ENCODE measurements around the gene FNDC8.
A peak's percentile ranks its signal among the peaks of the same experiment; 100 is the strongest.
"Not testable (repeated sequence)": the region's sequence is repeated elsewhere in the genome, so short reads cannot be mapped to it uniquely, and the experiment has no call there.

Gene FNDC8

DNA sequence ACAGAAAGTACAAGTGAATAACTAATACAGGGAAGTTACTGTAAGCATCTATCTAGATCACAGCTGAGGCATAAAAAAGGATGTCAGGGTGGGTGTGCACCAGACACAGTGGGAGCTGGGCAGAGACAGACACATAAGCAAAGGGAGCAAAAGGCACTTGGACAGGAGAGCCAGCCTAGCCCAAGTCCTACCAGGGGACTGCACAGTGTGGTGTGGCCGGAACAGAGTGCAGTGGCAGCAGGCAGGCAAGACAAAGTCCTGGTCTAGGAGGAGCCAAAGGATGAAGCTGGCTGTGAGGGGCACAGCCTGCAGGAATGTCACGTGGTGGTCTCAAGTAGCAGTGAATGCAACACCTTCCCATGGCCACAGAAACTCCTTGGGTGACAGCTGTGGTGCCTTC, 23.6 kb upstream of the FNDC8 start:
- DNase-seq: no peak

DNA sequence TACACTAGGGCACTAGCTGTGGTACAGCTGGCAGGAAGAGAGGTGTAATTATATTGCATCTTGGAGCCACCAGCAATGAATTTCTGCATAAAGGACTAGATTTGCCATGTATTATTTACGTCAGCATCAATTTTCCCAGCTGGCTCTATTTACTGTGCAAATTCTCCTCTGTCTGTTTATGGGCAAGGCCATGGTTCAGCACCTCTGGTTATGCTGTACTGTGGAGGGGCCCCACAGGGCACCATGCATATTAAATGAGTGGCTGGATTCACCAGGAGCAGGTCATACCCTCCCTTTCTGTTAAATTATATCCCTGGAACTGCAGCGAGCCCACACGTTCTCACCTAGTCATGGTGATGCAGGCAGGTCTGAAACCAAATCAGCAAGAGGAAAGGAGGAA, 21.5 kb upstream of the FNDC8 start:
- no peak for DNase-seq

DNA sequence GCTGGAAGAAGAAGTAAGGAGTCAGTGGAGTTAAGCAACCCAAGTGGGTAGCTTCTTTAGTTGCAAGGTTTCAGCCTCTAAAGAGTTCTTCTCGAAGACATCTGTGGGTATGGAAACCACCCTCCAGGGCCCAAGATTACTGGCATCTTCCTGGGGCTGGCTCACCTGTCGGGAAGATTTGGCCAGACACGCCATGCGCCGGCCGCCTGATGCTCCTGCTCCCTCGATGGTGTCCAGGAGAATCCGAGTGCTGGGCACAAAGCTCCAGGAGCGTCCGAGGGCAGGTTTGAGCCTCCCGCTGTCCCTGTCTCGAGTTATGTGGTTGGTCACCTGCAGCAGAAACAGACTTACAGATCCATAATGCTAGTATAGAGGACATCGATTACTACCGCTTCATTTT, 20.4 kb upstream of the FNDC8 start:
- DNase-seq: no peak

- no peak for DNase-seq
These were observed 19.7 kb upstream of the FNDC8 start for GRCh38 chr17:35101725-35102124.

DNA sequence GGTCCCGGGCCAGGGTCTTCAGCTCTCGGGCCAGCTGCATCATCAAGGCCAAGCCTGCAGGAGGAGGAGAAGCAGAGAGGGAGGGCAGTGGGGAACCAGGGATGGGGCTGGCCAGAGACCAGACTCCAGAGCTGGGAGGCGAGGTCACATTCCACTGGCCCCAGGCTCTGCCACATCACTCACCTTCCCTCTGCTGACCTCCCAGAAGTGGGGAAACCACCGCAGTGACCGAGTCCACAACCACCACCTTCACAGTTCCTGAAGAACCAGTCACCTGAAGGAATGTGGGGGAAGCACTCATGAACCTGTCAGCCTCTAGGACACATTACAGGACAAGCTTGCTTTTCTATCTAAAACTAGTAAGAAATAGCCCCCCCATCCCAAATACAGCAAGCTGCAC, 18.1 kb upstream of the FNDC8 start:
- no peak for DNase-seq

DNA sequence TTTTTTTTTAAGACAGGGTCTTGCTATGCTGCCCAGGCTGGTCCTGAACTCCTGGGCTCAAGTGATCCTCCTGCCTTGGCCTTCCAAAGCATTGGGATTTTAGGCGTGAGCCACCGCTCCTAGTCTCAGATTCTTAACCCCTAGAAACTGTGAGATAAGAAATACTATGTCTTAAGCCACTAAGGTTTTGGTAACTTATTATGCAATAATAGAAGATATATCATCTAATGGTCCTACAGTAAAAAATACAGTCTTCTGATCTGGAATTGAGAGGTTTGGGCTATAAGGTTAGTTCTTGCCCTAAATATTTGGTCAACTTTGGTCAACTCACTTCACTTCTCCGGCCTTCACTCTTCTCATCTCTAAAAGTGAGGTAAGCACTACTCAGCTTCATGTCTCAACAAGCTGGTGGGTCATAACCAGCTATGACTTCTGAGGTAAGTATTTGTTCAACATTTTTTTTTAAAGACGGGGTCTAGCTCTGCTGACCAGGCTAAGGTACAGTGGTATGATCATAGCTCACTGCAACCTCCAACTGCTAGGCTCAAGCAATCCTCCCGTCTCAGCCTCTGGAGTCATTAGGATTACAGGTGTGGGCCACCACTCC, 16.5 kb upstream of the FNDC8 start:
- no peak for DNase-seq

DNA sequence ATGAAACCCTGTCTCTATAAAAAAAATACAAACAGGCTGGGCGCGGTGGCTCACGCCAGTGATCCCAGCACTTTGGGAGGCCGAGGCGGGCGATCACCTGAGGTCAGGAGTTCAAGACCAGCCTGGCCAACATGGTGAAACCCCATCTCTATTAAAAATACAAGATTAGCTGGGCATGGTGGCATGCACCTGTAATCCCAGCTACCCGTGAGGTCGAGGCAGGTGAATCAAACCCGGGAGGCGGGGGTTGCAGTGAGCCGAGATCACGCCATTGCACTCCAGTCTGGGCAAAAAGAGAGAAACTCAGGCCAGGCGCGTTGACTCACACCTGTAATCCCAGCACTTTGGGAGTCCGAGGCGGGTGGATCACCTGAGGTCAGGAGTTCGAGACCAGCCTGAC, 10.6 kb upstream of the FNDC8 start:
- DNase-seq: not testable (repeated sequence)

DNA sequence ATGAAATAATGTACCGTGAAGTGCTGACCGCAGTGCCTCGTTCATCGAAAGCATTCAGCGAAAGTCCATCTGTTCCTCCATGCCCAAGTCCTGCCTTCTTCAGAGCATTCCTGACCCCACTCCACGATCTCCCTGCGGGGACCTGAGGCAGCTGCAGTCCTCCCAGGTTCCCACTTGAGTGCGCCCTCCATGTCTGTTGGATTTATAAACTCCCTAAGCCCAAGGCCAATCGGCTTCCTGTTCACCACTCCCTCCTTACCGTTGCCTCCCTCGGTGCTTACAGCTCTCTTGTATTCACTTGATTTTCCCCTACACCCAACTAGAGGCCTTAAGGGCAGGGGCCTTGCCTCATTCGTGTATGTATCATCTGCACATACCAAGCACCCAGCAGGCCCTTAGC, 4.6 kb upstream of the FNDC8 start:
- DNase-seq: no peak

DNA sequence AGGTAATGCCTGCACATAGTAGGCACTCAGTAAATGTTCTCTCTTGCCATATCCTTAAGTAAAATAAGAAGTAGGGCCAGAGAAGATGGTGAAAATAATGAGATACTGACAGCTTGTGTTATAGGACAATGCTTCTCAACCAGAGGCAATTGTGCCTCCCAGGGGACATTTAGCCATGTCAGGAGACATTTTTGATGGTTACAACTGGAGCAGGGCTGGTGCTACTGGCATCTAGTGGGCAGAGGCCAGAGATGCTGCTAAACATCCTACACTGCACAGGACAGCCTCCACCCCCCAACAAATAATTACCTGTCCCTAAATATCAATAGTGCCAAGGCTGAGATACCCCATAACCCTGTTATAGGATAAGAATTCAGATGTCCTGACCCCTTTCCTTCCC, 3.4 kb upstream of the FNDC8 start:
- peak; percentile 73 for DNase-seq

- DNase-seq: peak; percentile 88
These were observed 1.8 kb upstream of the FNDC8 start, which contains the start of gene RAD51D for GRCh38 chr17:35119370-35120165. Gene RAD51D, minus strand, starts transcription at chr17:35119860. Its CDS starts 247 bp downstream, at chr17:35119613.

- DNase-seq: no peak
These were observed 6.5 kb downstream of the FNDC8 start for GRCh38 chr17:35127751-35128514.

DNA sequence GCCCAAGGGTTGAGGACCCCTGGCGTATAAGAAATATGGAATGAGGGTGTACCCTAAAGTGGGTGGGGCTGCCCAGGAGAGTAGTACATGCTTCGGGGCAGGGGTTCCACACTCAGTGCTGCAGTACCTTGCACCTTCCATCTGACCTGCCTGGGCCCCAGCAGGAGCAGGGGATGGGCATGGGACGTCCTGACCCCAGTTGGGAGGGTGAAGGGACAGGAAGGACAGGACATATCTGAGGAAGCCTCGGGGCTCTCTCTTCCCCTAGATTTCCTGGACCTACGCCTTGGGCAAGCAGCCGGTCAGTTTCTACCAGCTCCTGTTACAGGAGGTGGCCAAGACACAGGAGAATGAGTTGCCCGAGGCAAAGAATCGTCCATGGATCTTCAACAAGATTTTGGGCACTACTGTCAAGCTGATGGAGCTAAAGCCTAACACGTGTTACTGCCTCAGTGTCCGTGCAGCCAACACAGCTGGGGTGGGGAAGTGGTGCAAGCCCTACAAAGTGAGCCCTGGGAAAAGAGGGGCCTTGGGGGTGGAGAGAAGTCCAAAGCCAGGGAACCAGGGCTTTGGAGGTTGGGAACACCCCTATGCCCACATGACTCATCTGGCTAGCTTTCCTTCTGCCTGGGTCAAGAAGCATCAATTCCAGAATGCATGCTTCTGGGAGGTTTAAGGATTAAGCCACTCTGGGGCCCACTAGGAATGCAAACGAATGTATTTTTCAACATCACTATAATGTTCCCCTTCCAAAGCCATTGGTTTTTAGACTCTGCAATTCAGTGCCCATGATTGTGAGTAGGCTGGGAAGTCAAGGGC, 7.9 kb downstream of the FNDC8 start:
- DNase-seq: no peak

DNA sequence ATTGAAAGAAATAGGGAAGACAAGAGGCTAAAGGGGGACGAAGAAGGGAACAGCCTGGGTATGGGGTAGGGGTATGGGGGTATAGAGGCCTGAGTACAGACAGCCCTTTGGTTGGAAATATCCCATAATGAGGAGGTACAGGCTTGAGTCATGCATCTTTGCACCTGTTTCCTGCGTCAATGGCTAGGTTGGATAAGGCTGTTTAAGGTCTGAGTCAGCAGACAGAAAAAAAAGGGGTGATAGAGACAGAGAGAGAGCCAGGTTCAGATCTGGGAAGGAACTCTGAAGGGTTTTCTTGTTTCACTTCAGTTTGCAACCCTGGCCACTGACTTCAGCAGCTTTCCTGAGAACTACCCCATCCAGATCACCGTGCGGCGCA, 8.5 kb downstream of the FNDC8 start:
- no peak for DNase-seq

DNA sequence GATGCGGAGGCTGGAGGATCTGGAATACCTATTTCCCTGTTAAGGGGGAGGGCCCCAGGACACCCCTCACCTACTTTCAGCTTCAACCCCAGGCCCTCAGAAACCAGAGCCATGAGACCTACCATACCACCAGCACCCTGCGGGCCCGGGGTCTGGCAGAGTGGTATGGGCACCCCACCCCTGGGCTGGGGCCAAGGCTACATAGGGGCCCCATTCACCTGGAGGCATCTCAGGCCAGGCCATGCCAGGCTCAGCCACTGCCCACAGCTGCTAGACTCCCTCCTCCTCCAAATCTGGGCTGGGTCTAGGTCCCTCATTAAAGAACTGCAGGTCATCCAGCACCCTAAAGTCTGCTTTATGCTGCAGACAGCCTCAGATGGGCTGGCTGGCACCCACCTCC, 9.0 kb downstream of the FNDC8 start:
- no peak for DNase-seq

GRCh38 chr17:35132099-35132498, 10.7 kb downstream of the FNDC8 start:
- no peak for DNase-seq

DNA sequence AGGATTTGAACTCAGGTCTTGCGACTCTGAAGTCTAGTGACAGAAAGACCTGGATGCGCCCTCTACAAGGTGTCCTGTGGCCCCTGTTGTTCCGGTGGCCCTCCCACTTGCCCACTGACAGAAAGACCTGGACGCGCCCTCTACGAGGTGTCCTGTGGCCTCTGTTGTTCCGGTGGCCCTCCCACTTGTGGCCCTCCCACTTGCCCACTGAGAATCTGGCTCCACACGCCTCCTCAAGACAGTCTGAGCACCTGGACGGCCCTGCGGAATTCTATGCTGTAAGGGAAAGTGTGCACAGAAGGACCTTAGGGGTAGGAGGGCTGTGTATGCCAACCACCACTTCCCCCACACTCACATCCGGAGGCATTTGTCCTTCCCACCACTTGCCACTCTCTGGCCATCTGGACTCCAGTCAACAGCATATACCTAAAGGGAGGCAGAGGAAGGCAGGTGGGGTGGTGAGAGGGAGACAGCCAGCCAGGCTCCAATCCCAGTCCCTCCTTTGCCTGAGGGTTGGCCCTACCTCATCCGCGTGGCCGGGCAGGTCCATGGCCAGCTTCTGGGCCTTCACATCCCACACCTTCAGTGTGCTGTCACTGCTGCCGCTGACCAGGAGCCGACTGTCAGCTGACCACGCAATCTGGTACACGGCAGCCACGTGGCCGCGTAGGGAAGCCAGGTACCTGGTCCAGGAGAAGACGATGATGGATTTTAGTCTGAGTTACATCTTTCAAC, 11.6 kb downstream of the FNDC8 start:
- DNase-seq: no peak

DNA sequence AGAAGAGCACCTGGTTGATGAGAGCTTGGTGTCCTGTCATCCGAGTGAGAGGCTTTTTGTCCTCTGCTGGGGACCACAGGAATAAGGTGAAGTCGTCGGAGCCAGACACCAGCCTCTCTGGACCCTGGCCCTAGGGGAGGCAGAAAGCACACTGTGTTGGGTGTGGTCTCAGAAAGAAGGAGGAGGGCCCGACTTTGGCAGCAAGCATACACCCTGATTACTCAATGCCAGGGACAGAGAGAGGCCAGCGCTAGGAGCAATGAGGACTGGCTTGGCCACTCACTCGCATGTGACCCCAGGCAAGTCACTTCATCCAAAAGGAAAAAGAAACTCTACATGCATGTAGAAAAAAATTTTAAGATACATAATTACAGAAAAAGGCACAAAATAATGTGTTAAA, 13.9 kb downstream of the FNDC8 start:
- DNase-seq: no peak

DNA sequence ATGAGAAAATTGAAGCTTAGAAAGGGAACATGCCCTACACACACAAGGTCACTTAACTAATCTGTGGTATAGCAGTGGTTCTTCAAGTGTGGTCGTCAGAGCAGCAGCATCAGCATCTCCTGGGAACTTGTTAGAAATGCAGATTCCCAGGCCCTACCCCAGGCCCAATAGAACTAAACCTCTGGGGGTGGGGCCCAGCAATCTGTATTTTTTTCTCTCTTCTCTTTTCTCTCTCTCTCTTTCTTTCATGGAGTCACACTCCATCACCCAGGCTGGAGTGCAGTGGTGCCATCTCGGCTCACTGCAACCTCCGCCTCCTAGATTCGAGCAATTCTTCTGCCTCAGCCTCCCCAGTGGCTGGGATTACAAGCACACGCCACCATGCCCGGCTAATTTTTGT, 16.8 kb downstream of the FNDC8 start:
- no peak for DNase-seq

- peak; percentile 88 for DNase-seq
These were observed 20.5 kb downstream of the FNDC8 start, which contains the start of gene NLE1 for GRCh38 chr17:35141681-35142466. Gene NLE1, minus strand, starts transcription at chr17:35142303. Its CDS starts 28 bp downstream, at chr17:35142275.

- DNase-seq: no peak
These were observed 21.0 kb downstream of the FNDC8 start for GRCh38 chr17:35142467-35142796.

DNA sequence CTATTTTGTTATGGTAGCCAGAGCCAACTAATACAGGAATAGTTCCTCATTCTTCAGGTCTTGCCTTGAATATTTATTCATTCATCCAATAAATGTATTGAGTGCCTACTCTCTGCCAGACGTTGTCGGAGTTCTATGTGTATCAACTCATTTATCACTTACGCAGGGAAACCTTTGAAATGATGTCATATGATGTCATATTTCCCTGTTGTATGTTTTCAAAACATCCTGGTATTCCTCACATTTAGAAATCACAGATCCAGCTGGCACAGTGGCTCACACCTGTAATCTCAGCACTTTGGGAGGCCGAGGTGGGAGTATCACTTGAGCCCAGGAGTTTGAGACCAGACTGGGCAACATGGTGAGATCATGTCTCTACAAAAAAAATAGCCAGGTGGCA, 23.4 kb downstream of the FNDC8 start:
- no peak for DNase-seq
